H1 (cell line): ENCODE results near the gene WDR76. TPM values are rescaled to one million over a fixed set of nuclear protein-coding genes. Genes with fewer than 3 reads are reported as not detected.
A peak's percentile ranks its signal among the peaks of the same experiment; 100 is the strongest.

Source experiments
- PHF8 ChIP-seq: fragments of 200-600 bp; sonication (generic); conservative IDR thresholded peaks from 2 replicates; pipeline ENCODE4 v1.7.1; 2012; ENCODE audit warnings: low read depth, mild to moderate bottlenecking, inconsistent platforms, low read length, moderate library complexity
- RAD21 ChIP-seq, 2 experiments: IDR thresholded peaks in 1 of 2; conservative IDR thresholded peaks in 1 of 2; 2 replicates each; pipeline ENCODE4 v1.6.1; 2011; ENCODE audit warnings: low read depth in 2 of 2, low read length in 2 of 2, improper control_type of control experiment in 1 of 2, inconsistent platforms in 1 of 2, mild to moderate bottlenecking in 1 of 2, moderate library complexity in 1 of 2
- RXRA ChIP-seq: IDR thresholded peaks from 2 replicates; pipeline ENCODE4 v1.6.1; 2011; ENCODE audit warnings: low read depth, mild to moderate bottlenecking, low read length, moderate library complexity; ENCODE audit not compliant: insufficient read depth
- YY1 ChIP-seq: IDR thresholded peaks from 2 replicates; pipeline ENCODE4 v1.6.1; 2011; ENCODE audit warnings: low read depth, mild to moderate bottlenecking, low read length
- polyA plus RNA-seq, 7 experiments: library from polyadenylated mRNA; depleted of rRNA in 3 of 7; stranded (reverse) in 5 of 7; unstranded in 2 of 7; fragments of >200 nt in 5 of 7; fragments of 200-250 nt in 2 of 7; gene quantifications; 1 replicate in 5 of 7; 2 replicates in 1 of 7; 4 replicates in 1 of 7; pipeline versions ENCODE4 v1.2.1 to v1.2.3, GENCODE V29; 2011 to 2013; ENCODE audit warnings: missing spikeins in 2 of 7, mixed read lengths in 2 of 7
- total RNA-seq: library from RNA; stranded (reverse); fragmentation: NEBNext Ultra II Directional; extraction: Animal tissue kit (Norgen Biotek cat#: 25700); gene quantifications from 2 replicates; pipeline ENCODE4 v1.2.1, GENCODE V29; 2021
- TF ChIP-seq, protein P1 (sequence below): fragments of 300-600 bp; sonication (generic); IDR thresholded peaks from 2 replicates; pipeline ENCODE4 v1.7.1; 2012; ENCODE audit warnings: low read length, moderate library complexity, mild to moderate bottlenecking, inconsistent platforms; ENCODE audit not compliant: insufficient replicate concordance
- TF ChIP-seq, protein P2 (sequence below), 3 experiments: IDR thresholded peaks; 1 replicate in 2 of 3; 2 replicates in 1 of 3; pipeline versions ENCODE4 v1.5.1 to v1.6.1; 2011; ENCODE audit warnings: low read length in 3 of 3, mild to moderate bottlenecking in 3 of 3, inconsistent platforms in 2 of 3, low read depth in 1 of 3, moderate library complexity in 1 of 3; ENCODE audit not compliant: insufficient read depth in 1 of 3; ENCODE audit errors: control extremely low read depth in 1 of 3
- TF ChIP-seq, protein P3 (sequence below): IDR thresholded peaks from 2 replicates; pipeline ENCODE4 v1.6.1; 2012; ENCODE audit warnings: inconsistent platforms

Gene WDR76
- total and polyA plus RNA-seq, 2 of the 8 experiments (the other 6 are each of a cell fraction or from before 2014, with no cell fraction given) = 4.1 to 18.9 TPM

DNA sequence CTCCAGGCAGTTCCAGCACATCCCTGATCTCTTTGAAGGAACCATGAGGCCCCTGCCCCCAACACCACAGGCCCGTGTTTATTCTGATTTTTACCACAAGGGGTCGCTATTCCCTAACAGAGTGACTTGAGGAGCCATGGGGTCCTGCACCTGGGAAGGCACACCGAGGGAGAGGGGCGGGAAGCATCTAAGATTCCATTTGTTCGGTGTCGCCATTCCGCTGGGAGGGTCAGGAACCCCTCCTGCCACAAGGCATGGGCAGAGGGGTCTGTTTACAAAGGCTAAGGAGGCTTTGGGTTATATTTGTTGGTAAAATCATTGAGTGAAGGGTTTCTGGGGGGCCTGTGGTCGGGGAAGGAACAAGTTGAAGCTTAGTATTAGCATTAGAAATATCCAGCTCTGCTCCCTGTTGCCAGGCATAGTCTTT, 77.1 kb downstream of the WDR76 start (continued):
- TF ChIP-seq, protein P1, sequence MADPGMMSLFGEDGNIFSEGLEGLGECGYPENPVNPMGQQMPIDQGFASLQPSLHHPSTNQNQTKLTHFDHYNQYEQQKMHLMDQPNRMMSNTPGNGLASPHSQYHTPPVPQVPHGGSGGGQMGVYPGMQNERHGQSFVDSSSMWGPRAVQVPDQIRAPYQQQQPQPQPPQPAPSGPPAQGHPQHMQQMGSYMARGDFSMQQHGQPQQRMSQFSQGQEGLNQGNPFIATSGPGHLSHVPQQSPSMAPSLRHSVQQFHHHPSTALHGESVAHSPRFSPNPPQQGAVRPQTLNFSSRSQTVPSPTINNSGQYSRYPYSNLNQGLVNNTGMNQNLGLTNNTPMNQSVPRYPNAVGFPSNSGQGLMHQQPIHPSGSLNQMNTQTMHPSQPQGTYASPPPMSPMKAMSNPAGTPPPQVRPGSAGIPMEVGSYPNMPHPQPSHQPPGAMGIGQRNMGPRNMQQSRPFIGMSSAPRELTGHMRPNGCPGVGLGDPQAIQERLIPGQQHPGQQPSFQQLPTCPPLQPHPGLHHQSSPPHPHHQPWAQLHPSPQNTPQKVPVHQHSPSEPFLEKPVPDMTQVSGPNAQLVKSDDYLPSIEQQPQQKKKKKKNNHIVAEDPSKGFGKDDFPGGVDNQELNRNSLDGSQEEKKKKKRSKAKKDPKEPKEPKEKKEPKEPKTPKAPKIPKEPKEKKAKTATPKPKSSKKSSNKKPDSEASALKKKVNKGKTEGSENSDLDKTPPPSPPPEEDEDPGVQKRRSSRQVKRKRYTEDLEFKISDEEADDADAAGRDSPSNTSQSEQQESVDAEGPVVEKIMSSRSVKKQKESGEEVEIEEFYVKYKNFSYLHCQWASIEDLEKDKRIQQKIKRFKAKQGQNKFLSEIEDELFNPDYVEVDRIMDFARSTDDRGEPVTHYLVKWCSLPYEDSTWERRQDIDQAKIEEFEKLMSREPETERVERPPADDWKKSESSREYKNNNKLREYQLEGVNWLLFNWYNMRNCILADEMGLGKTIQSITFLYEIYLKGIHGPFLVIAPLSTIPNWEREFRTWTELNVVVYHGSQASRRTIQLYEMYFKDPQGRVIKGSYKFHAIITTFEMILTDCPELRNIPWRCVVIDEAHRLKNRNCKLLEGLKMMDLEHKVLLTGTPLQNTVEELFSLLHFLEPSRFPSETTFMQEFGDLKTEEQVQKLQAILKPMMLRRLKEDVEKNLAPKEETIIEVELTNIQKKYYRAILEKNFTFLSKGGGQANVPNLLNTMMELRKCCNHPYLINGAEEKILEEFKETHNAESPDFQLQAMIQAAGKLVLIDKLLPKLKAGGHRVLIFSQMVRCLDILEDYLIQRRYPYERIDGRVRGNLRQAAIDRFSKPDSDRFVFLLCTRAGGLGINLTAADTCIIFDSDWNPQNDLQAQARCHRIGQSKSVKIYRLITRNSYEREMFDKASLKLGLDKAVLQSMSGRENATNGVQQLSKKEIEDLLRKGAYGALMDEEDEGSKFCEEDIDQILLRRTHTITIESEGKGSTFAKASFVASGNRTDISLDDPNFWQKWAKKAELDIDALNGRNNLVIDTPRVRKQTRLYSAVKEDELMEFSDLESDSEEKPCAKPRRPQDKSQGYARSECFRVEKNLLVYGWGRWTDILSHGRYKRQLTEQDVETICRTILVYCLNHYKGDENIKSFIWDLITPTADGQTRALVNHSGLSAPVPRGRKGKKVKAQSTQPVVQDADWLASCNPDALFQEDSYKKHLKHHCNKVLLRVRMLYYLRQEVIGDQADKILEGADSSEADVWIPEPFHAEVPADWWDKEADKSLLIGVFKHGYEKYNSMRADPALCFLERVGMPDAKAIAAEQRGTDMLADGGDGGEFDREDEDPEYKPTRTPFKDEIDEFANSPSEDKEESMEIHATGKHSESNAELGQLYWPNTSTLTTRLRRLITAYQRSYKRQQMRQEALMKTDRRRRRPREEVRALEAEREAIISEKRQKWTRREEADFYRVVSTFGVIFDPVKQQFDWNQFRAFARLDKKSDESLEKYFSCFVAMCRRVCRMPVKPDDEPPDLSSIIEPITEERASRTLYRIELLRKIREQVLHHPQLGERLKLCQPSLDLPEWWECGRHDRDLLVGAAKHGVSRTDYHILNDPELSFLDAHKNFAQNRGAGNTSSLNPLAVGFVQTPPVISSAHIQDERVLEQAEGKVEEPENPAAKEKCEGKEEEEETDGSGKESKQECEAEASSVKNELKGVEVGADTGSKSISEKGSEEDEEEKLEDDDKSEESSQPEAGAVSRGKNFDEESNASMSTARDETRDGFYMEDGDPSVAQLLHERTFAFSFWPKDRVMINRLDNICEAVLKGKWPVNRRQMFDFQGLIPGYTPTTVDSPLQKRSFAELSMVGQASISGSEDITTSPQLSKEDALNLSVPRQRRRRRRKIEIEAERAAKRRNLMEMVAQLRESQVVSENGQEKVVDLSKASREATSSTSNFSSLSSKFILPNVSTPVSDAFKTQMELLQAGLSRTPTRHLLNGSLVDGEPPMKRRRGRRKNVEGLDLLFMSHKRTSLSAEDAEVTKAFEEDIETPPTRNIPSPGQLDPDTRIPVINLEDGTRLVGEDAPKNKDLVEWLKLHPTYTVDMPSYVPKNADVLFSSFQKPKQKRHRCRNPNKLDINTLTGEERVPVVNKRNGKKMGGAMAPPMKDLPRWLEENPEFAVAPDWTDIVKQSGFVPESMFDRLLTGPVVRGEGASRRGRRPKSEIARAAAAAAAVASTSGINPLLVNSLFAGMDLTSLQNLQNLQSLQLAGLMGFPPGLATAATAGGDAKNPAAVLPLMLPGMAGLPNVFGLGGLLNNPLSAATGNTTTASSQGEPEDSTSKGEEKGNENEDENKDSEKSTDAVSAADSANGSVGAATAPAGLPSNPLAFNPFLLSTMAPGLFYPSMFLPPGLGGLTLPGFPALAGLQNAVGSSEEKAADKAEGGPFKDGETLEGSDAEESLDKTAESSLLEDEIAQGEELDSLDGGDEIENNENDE = no peak
- TF ChIP-seq PHF8 = no peak
- TF ChIP-seq YY1 = peak; percentile 85
- TF ChIP-seq, protein P2, sequence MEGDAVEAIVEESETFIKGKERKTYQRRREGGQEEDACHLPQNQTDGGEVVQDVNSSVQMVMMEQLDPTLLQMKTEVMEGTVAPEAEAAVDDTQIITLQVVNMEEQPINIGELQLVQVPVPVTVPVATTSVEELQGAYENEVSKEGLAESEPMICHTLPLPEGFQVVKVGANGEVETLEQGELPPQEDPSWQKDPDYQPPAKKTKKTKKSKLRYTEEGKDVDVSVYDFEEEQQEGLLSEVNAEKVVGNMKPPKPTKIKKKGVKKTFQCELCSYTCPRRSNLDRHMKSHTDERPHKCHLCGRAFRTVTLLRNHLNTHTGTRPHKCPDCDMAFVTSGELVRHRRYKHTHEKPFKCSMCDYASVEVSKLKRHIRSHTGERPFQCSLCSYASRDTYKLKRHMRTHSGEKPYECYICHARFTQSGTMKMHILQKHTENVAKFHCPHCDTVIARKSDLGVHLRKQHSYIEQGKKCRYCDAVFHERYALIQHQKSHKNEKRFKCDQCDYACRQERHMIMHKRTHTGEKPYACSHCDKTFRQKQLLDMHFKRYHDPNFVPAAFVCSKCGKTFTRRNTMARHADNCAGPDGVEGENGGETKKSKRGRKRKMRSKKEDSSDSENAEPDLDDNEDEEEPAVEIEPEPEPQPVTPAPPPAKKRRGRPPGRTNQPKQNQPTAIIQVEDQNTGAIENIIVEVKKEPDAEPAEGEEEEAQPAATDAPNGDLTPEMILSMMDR (IDR thresholded peaks at IDR 0.05; ENCODE audit: control extremely low read depth in 1 of 3, insufficient read depth in 1 of 3, low read depth in 1 of 3, low read length in 3 of 3) = peak; percentile 69 to 94 (median 84)
- TF ChIP-seq, protein P3, sequence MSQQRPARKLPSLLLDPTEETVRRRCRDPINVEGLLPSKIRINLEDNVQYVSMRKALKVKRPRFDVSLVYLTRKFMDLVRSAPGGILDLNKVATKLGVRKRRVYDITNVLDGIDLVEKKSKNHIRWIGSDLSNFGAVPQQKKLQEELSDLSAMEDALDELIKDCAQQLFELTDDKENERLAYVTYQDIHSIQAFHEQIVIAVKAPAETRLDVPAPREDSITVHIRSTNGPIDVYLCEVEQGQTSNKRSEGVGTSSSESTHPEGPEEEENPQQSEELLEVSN = 0 out of 2 replicates have a peak, but pooled peaks have one; percentile 33
- TF ChIP-seq RAD21 (IDR thresholded peaks at IDR 0.05 in 1 of 2, conservative IDR thresholded peaks at IDR 0.05 in 1 of 2; ENCODE audit: low read depth in 2 of 2, low read length in 2 of 2) = peak; percentile 99
- TF ChIP-seq RXRA = 0 out of 2 replicates have a peak, but pooled peaks have one; percentile 75
